ENCODE data around the gene PLAAT4.
"Not testable (repeated sequence)": the region's sequence is repeated elsewhere in the genome, so short reads cannot be mapped to it uniquely, and the experiment has no call there.

Gene PLAAT4

GRCh38 chr11:63547061-63547460 lies 10.5 kb downstream of the PLAAT4 start:
- no peak for DNase-seq

GRCh38 chr11:63548178-63548577 lies 11.6 kb downstream of the PLAAT4 start:
- DNase-seq: no peak

- no peak for DNase-seq
These were observed 12.8 kb downstream of the PLAAT4 start for GRCh38 chr11:63549411-63549810.

GRCh38 chr11:63550156-63550700 lies 13.6 kb downstream of the PLAAT4 start:
- not testable (repeated sequence) for DNase-seq

- no peak for DNase-seq
These were observed 14.7 kb downstream of the PLAAT4 start for GRCh38 chr11:63551091-63551888.

GRCh38 chr11:63551889-63552266 lies 15.3 kb downstream of the PLAAT4 start:
- no peak for DNase-seq

GRCh38 chr11:63552921-63553320 lies 16.3 kb downstream of the PLAAT4 start:
- DNase-seq: no peak

GRCh38 chr11:63553759-63554158 lies 17.2 kb downstream of the PLAAT4 start:
- peak; percentile 49 for DNase-seq

GRCh38 chr11:63554877-63555223 lies 18.2 kb downstream of the PLAAT4 start:
- no peak for DNase-seq

- DNase-seq: no peak
These were observed 19.9 kb downstream of the PLAAT4 start for GRCh38 chr11:63556404-63557013.

GRCh38 chr11:63557570-63557969 lies 21.0 kb downstream of the PLAAT4 start:
- DNase-seq: no peak

GRCh38 chr11:63558459-63559157 lies 22.0 kb downstream of the PLAAT4 start:
- no peak for DNase-seq

GRCh38 chr11:63560506-63561180 lies 24.0 kb downstream of the PLAAT4 start:
- DNase-seq: no peak

GRCh38 chr11:63563201-63564055 lies 26.8 kb downstream of the PLAAT4 start, which contains the start of gene PLAAT2:
Gene PLAAT2, minus strand, starts transcription at chr11:63563379. Its CDS starts 55 bp downstream, at chr11:63563324.
- DNase-seq: no peak

- peak; percentile 43 for DNase-seq
These were observed 27.6 kb downstream of the PLAAT4 start for GRCh38 chr11:63564056-63564774.

GRCh38 chr11:63564784-63565350 lies 28.3 kb downstream of the PLAAT4 start:
- no peak for DNase-seq

- peak; percentile 74 for DNase-seq
These were observed 30.6 kb downstream of the PLAAT4 start for GRCh38 chr11:63567044-63567840.

- no peak for DNase-seq
These were observed 33.0 kb downstream of the PLAAT4 start for GRCh38 chr11:63569570-63569969.

- DNase-seq: no peak
These were observed 35.5 kb downstream of the PLAAT4 start for GRCh38 chr11:63572026-63572688.

Data from stimulated activated CD4-positive, alpha-beta T cell treated with anti-CD3 and anti-CD28 coated beads, Interleukin-4, amount 100 ng/mL, for 24 hours (primary cell).